Hypothalamus (tissue), 51 donors: Measurements from ENCODE around the gene BEND5.

ENCODE experiments used
- DNase-seq, 51 donors: peaks; one replicate each; lab custom pipeline; 2025; lab: John Stamatoyannopoulos, UW

The BEND5 gene

DNA sequence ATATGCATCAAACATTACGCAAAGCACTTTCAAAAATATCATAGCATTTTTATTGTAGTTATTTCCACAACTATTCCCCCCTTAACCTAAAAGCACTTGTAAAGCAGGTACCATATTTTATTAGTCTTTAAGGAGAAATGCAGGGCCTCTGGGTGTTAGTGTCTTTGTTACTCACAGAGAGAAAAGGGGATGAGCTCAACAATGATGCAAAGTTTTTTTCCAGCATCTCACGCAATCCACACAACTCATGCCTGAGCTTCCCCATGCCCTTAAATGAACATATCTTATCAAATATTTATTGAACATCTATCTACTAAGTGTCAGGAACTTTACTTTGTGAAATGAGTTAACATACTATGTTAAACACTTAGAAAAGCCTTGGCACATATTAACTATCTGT lies 50.6 kb downstream of the BEND5 start:
- no peak for DNase-seq

DNA sequence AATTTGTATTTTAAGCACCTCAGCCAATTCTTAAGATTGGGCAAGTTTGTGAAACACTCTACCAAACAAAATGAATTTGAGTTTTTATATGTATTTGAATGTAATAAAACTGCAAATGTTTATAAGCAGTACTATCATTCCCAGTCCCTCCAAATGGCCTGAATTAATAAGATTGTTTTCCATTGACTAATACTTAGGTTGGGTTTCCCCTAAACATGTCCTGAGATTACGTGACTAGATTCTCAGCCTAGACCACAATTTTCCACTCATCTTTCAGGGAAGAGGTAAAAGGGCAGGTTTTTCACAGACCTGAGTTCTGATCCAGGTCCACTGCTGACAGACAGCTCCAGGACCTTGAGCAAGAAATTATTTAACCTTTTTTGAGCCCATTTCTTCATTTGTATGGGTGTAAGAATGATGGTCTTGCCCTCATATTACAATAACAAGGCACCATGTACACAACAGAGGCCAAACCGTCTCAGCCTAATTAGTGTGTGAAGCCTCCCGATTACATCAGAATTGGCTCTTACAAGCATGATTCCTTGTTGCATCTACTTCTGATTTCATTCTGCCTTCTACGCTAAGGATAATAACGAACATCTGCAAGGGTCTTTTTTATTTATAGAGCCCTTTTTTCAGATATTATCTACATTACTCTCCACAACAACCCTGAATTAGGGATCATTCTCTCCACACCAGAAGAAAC lies 51.2 kb downstream of the BEND5 start:
- no peak for DNase-seq

DNA sequence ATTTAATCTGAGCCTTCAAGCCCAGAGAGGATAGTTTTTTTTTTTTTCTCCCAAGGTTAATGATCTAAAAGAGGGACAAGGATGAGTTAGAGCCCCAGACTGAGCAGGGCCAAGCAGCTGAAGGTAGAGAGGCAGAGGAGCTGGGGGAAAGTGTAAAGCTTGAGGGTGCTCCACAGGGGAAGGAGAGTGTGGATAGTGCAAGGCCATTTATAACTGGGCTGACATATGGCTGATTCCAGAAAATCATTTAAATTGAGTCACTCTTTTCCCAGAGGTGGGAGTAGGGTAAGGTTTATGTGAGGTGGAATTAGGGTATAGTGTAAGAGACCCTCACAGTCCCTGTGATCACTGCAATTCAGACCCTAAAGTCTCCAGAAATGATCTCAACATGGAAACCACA lies 55.8 kb downstream of the BEND5 start:
- DNase-seq, result no peak

DNA sequence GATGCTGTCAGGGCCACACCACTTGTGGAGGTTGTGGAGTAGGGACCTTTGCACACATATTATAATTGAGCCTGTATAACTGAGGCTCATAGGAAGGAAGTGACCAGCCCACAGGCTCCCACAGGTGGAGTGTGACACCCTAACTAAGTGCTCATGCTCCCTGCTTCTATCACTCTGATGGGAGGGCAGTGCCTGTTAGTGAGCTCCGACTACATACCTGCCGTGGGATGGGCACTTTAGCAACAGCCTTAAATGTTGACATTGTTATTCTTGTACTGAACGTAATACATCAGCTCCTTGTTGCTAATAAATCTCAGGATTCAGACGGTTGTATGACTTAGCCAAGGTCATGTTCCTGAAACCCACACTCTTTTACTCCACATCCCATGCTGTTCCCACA lies 58.0 kb downstream of the BEND5 start:
- no peak for DNase-seq

DNA sequence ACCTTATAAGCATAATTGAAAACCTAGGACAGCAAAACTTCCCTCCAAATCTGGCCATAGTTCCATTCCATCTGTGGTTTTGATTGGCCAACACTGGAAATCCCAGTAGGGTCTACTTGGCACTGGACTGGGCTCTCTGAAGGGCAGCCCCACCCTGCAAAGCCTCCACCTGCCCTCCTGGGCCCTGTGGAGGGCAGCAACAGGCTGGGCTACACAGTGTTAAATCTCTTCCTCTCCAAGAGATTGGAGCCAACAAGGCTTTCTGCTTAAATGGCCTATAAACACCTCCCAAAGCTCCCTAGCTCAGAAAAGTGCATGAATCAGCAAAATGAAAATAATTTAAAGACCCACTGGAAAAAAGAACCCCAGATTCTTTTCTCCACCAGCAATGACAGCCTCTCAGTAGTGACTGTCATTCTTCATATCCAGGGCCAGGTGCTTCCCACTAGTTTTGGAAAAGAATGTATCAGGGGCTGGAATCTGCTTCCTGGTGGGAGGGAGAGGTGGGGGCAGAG lies 58.5 kb downstream of the BEND5 start:
- DNase-seq, result no peak

DNA sequence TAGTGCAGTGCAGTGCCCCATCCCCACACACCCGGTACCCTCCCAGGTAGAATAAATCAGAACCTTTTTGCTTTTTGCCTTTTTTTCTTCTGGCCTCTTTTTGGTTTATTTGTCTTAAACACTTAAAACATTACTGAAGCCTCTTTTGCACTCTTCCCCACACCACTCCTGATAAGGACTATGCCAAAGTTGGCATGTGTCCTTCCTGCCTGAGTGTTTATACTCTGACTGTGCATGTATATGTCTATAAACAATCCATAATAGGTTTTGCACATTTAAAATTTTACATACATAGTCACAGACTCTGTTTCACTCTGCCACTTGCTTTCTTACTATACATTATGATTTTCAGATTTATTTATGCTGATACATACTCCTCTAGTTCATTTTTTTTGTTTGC lies 59.6 kb downstream of the BEND5 start:
- DNase-seq, result no peak

DNA sequence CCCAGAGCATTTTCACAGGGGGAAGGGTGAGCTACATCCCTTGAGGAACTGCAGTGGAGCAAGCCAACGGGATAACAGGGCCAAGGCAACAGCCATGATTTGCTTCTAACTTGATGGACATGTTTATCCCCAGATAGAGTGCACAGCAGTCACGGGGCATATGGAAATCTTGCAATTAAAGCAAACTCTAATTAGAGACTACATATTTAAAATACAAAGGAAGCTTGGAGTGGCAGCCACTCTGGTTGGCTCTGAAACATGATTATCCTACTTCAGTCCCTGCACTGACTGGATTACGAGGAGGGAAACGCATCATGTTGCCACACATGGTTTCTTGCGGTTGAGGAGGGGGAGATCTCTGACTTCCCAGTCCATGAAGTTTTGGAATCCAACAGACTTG lies 60.8 kb downstream of the BEND5 start:
- DNase-seq, result no peak

DNA sequence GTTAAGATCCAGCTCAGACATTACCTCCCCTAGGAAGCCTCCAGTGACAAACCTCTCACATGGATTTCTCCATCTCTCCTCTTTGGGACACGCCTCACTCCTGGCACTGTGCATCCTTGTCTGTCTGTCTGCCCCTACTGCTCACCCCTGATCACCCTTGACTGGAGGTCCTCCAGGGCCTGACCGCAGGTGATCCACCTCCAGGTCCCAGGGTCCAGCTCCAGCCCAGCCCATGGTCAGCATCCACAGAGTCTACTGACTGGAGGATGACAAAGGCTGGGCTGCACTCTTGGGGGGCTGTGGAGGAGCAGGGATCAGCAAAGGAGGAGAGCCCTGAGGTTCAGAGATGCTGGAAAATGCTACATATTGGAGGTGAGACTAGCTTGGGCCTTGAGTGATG lies 65.8 kb downstream of the BEND5 start:
- DNase-seq, result no peak

DNA sequence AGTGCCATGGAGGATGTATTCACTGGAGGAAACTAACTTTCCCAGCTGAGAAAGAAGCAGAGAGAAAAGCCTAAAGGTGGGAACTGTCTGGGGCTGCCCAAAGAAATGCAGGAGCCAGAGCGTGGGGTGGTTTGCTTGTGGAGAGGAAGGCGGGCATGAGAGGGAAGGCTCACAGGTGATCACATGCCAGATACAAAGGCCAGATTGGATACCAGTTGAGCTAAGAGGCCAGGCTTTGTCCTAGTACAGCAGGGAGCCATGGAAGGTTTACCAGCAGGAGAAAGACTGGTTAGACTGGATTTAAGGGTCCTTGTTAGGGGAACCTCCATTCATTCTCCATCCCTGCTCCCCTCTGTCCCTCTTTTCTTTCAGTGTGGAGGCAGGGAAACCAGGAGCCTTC lies 66.4 kb downstream of the BEND5 start:
- DNase-seq, result no peak

DNA sequence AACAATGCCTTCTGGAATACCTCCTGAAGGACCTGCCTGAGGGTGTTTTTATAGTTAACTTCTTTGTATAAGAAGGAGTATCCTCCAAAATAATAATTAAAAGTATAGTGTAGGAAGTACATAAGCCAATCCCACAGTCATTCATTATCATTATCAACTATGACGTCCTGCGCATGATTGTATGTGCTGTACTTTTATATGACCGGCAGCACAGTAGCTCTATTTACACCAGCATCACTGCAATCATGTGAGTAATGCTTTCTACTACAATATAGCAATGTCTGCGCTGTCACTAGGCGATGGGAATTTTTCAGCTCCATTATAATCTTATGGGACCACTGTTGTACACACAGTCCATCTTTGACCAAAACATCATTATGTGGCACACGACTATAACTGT lies 72.0 kb downstream of the BEND5 start:
- no peak for DNase-seq

DNA sequence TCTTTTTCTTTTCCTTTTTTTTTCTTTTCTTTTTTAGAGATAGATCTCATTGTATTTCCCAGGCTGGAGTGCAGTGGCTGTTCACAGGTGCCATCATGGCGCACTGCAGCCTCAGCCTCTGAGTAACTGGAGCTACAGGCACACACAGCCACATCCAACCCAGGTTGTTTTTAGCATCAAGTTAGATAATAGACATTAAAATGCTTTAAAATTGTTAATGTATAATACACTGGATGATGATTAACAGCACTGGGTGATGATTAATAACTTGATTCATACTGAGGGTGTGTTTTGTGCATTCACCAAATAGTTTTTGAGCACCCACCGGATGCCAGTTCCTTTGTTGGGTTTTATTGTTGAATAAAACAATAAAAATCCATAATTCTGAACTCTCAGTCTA lies 75.2 kb downstream of the BEND5 start:
- no peak for DNase-seq

DNA sequence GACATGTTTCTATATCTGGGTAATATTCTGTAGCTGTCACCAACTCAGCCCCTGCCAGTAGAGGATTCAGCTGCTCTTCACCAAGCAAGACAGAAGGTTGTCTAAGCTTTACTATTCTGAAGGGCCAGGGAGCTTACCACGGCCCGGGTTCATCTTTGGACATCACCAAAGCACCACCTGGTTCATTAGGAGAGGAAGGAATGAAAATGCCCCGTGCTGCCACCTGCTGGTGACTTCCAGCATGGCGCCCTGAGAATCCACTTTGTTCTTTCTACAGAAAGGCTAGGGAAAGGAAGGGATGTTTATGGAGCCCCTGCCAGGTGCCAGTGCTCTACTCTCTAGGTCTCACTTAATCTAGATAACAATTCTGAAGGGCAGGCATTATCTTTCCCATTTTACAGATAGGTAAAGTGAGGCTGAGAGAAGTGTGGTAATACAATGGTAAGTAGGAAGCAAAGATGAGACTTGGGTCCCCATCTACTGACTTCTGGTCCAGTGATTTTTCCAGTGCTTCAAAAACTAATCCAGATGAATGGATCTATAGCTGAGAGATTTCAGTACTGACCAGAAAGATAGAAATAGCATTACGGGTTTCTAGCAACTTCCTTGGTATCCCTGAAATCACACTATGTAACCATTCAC lies 79.5 kb downstream of the BEND5 start:
- DNase-seq, result peak in 40 of 51 donors; percentile 7 to 79 (median 32)

DNA sequence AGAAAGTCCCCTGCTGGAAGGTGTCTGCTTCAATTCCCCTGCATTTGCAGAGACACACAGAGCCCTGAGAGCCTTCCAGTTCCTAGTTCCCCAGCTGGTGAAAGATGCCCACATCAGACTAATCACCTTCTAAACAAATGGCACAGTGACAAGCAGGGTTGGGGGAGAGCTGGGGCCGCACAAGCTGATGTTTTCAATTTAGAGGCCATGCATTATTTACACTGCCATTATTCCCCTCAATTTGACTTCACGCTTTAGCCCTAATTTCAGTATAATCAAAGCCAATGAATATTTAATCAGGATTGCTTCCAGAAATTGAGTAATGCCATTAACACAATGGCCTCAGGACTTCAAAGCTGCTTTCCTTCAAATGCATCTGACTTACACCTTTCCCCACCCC lies 81.5 kb downstream of the BEND5 start:
- DNase-seq, result no peak

DNA sequence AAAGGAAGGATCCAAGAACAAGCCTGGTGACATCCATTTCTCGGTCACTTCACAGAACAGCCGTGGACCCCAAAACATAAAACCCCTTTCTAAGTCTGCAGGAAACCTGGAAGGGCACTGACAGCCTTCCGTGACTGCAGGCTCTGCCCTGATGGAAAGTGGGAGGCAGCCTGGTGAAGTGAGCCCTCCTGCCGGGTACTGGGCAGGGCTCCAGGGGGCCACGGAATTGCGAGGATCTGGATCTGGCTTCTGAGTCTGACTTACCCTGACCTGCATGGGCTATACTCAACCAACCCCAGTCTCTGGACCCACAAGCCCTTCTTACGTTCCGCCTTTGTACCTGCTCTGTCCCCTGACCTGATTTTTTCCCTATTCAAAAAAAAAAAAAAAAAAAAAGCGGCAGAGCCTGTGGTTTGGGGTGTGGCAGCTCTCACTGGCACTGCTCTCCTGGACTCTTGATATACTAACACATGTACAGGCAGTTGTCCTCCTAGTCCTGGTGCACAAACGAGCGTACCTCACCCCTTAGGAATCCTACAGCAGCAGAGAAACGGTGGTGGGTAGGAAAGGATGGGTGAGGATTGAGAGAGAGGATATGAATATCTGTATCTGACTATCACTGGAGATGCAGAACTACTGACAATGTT lies 82.9 kb downstream of the BEND5 start:
- no peak for DNase-seq

DNA sequence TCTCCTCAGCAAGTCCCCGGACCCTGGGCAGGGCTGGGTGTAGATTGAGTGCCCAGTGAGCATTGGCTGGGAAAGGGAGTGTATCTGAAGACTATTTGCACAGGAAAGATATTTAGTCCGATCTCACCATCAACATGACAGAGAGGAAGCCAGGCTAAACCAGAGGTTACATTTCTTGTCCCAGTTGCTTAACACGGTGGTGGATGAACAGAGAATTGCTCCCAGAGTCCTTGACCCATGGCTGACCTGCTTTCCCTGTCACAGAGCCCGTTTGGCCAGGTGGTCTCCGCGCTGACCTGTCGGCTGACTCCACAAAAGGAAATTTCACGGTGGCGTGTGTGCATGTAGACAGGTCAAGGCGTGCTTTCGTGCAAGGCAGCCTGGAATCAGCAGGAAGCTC lies 83.5 kb downstream of the BEND5 start:
- no peak for DNase-seq

DNA sequence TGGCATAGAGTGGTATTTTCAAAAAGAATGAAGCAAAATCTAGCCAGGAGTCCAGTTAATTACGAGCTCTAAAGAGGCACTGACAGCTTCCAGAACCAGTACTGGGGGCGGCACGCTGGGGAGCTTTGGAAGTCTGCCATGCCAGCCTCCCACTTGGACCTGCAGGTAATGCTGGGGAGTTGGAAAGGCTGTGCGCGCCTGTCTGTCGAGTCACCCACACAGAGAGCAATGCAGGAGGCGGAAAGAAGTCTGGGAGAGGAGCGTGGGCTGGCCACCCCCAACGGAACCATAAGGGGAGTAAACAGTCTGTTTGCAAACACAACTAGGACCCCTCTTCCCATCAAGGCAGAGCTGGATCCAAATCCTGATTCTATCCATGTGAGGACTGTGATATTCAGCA lies 84.5 kb downstream of the BEND5 start:
- DNase-seq, result peak in 1 of 51 donors; percentile 56

DNA sequence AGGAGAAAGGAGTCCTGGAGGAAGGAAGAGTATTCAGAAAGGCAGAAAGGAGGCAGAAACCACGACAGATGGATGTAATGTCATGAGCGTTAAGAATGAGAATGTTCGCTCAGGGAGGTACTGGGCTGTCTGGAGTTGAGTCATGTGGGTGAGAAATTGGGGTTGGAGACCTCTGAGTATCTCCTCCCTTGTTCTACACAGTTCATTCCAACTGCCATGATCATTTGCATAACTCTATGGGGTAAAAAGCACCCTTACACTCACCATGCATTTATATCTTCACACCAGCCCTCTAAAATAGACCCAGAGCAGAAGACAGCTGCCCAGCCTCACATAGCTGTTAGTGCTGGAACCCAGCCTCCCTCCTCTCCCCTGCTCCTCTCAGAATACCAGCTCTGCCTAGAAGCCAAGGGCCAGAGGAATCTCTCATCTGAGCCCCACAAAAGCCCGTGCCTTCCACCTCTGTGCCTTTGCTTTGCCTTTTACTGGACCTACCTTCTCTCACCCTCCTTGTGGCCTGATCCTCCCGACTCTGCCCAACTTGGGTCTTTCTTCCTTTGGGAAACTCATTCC lies 85.2 kb downstream of the BEND5 start:
- no peak for DNase-seq

DNA sequence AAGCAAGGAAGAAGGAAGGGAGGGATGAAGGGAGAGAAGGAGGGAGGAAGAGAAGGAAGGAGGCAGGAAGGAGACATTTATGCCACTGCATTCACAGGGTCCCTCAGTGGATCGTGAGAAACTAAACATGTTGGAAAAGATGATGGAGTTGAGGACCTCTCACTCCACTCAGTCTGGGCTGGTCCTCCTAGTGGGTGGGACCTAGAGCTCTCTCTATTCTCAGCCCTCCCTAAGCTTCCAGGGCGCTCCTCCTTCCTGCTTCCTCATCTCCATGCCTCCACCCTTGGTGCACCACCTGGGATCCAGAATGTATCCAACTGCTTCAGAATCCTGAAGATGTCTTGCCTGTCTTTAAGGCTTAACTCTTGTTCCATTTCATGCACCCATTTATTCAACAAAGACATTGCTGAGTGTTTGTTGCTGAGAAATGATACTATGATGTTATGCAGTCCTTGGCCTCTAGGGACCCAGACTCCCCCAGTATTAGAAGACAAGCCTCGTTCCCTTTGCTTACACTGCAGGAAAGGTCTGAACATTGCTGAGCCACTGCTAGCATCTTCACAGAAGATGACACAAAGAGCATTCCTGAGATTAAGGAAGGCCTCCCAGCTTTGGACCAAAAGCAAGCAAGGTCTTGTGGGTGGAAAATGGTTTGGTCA lies 88.5 kb downstream of the BEND5 start:
- DNase-seq, result no peak

DNA sequence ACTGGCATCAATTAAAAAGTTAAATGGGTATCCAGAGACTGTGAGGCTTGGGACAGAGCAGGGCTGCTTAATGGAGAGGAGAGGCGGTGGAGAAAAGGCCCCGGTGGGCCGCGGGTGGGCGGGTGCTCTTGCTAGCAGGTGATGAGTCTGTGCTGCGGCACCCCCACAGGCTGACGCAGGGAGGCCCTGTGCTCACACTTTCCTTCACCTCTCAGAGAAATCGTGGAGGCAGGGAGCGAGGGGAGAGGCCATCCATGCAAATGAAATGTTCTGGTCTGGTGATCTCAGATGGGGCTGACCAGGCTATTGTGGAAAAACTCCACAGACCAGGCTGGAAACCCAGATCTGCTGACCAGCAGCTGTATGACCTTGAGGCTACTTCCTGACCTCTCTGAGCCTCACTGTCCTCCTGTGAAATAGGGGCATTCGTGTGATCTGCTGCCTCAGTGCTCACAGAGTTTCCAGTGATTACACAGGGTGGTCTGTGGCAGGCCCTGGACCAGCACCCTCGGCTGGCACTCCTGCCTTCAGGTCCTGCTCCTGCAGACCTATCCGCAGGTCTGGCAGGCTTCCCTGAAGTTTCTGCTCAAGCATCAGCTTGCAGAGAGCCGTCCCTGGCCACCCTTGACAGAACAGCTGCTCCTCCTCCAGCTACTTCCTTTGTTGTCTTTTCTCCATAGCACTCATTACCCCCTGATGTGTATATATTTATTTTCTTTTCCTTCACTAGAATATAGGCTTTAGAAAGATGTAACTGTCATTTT lies 89.2 kb downstream of the BEND5 start:
- DNase-seq, result peak in 1 of 51 donors; percentile 18

DNA sequence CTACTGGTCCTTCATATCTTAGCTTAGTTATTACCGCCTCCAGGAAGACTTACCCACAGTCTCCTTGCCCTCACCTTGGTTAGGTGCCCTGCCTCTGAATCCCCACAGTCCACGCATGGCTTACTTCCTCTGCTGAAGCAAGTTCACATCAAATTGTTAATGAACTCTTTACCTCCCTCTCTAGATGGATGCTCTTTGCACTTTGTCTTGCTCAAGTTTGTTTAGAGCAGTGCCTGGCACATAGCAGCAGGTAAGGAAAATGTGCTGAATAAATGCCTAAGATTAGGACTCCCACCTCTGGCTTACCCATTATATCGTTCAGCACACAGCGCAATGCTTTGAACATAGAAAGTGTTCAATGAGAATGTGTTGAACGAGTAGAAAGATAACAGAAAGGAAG lies 90.5 kb downstream of the BEND5 start:
- DNase-seq, result no peak
